ENCODE measurements around the gene TMED9.
"Not testable (repeated sequence)": the region's sequence is repeated elsewhere in the genome, so short reads cannot be mapped to it uniquely, and the experiment has no call there.

The TMED9 gene

DNA sequence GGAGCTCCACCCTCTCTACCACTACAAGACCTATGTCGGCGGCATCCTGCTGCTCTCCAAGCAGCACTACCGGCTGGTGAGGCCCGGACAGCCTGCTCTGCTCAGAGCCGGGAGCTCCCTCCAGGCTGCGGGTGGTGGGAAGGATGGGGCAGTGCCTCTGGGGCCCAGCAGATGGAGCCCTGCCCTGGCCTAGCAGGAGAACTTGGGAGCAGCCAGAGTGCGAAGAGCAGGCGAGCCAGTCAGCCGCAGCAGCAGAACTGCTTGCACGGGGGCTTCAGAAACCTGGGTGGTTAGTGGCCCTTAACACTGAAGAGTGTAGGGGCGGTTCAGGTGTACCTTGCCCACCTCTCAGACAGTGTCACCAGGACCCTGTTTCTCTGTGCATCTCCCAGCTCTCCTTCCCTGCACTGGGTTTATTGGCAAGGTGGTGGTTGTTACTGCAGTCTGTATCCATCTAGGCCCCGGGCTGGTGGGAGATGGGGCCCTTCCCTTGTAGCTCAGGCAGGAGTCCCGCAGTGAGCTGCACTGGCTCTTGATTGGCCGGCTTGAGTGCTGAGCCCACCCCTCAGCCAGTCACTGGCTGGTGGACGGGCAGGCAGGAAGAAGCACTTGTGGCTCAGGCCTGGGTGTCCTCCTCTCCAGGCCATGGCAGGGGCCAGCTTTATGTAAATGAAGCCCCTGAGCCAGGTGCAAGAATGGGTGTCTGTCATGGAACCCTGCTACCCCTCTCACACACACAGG is 15.6 kb downstream of the TMED9 start:
- DNase-seq: peak; percentile 67

DNA sequence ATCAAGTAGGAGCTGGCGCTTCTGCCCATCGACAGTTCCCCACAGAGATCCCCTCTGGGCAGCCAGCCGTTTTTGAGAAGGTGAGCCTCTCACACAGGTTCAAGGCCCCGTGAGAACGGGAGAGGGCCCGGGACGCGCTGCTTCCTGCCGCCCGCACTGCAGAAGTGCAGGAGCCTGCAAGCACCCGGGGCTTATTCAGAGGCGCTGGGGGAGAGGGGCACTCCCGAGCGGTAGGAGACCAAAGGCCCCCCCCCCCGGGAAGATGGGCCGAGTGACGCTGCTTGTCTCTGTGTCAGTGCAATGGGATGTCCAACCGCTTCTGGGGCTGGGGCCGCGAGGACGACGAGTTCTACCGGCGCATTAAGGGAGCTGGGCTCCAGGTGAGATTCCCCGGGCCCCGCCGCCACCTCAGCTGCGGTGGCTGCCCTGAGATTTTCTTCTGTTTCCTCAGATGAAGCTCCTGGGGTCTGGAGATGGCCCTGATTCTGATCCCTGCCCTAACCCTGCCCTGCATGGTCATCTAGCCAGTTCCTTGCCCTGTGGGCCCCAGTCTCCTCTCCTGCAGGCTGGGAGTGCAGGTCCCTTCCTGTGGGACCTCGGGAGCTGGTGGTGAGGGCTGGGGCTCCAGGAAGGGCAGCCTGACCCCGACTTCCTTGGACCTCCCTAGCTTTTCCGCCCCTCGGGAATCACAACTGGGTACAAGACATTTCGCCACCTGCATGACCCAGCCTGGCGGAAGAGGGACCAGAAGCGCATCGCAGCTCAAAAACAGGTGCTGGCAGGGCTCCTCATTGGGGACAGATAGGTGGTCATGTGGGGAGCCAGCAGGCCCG is 16.5 kb downstream of the TMED9 start:
- DNase-seq: no peak

DNA sequence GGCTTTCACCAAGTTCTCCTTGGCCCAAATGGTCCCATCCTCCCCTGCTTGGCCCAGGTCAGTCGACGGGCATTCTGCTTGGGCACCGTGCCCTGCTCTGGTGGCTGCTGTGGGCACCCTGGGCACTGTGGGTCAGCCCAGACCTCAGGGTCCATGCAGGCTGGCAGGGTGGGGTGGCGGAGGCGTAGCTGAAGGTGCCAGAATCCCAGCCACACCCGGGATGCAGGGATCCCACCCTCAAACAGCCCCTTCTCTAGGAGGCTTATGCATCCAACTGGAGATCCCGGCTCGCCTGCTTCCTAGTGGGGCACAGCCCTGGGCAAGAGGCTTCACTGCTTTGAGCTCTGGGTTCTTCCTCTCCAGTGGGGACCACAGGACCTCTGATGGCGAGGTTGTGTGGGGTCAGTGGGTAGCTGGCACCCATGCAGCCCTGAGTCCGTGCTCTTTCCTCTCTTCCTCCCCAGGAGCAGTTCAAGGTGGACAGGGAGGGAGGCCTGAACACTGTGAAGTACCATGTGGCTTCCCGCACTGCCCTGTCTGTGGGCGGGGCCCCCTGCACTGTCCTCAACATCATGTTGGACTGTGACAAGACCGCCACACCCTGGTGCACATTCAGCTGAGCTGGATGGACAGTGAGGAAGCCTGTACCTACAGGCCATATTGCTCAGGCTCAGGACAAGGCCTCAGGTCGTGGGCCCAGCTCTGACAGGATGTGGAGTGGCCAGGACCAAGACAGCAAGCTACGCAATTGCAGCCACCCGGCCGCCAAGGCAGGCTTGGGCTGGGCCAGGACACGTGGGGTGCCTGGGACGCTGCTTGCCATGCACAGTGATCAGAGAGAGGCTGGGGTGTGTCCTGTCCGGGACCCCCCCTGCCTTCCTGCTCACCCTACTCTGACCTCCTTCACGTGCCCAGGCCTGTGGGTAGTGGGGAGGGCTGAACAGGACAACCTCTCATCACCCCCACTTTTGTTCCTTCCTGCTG is 17.4 kb downstream of the TMED9 start:
- DNase-seq: no peak

DNA sequence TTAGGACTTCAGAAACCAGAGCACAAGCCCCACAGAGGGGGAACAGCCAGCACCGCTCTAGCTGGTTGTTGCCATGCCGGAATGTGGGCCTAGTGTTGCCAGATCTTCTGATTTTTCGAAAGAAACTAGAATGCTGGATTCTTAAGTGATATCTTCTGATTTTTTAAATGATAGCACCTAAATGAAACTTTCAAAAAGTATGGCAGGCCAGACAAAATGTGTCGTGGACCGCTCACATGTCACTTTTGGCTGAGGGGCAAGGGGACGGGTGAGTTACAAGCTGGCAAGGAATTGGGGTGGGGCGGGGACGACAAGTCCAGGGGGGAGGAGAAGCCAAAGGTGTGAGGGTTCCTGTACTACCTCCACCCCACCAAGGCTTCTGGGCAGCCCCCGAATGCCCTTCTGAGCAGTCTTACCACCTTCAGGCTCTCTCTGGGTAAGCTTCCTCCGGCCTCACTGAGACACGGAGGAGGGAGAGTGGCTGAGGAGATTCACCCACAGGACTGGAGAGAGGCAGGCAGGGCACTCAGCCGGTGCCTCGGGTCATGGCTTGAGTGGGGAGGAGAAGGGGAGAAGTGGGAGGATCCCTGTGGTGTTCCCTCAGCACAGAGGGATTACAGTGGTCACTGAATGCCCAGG is 18.2 kb downstream of the TMED9 start:
- no peak for DNase-seq

DNA sequence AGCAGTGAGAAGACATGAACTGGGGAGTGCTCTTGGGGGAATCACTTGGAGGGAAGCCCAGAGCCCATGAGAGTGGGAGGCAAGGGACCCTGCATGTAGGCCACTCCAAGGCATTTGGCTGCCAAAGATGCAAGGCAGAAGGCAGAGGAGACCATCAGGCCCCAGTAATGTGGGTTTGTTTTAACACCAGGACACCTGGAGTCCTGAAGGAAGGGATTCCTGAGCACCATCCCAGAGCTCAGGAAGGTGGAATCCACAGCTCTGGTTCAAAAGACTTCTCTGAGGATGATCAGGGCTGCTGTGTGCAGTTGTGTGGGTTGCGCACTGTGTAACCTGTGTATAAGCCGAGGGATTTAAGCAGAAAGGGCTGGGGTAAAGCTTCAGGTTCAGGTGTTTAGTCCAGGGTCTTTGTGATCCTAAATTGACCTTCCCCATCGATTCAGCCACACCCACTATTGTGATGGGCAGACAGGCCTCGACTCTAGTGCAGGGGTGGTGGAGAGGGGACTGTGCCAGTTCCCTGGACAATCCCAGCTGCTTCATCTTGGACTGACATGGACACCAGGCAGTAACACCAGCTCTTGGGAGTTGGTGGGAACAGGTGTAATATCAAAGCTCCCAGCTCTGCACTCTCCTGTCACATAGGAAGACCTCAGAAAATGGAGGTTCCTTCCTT is 18.9 kb downstream of the TMED9 start:
- DNase-seq: no peak

DNA sequence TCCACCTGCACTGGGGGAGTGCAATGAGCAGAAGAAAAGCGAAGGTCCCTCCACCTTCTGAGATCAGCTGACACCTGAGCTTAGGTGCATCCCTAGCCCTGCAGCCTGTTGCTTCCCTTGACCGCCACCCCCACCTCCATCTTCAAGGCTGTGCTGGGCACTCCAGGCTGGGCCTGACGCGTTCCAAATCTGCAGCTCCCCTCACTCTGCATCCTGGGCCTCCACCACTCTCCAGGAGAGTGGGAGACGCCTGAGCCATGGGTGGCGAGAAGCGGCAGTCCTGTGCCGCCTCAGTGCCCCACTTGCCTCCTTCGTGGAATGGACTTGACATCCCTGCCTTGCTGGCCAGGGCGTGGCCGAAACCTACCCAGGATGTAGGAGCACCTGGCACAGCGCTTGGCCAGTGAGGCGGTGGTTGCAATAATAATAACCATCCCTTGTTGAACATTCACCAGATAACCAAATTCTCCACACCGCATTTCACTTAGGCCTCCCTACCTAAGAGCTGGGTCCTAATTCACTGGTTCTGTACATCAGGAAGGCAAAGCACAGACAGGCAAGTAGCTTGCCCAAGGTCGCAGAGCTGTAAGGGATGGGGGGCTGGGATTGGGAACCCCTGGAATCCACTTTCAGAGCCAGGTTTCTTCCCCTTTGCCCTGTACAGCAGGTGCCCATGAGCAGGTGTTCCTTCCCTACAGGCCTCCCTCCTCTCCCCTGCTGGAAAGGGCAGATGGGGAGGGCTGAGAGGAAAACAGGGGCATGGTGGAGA is 19.6 kb downstream of the TMED9 start:
- DNase-seq: no peak

DNA sequence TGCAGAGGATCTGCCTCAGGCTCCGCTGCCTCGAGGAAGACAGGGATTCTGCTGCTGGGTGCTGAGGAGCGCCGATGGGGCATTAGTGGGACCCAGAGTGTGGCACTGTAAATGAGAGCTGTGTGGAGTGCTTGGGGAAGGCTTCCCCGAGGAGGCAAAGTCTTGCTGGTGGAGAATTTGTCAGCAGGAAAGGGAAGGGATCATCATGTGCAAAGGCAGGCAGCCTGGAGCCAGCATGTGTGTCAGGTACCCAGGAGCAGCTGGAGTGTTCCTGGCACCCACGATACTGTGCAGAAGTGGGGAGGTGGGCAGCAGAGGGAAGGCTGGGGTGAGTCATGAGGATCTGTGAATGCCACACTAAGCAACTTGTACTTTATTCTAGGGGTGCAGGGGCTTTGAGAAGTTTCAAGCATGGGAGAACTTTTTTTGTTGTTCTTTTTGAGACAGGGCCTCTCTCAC is 20.2 kb downstream of the TMED9 start:
- no peak for DNase-seq

DNA sequence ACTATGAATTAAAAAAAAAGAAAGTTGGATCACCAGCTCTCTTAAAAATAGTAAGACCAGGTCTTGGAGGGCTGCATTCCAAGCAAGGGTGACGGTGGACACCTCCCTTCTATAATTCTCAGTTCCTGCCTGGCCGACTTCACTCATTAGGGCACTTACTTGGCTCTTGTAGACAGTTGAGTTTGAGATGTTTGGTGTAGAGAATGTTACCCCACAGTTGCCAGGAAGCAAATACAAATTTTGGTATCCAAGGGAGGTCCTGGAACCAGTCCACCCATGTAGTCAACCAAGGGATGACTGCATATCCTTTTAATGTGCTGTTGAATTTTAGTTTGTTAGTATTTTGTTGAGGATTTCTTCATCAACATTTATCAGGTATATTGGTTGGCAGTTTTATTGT is 28.6 kb downstream of the TMED9 start:
- no peak for DNase-seq

DNA sequence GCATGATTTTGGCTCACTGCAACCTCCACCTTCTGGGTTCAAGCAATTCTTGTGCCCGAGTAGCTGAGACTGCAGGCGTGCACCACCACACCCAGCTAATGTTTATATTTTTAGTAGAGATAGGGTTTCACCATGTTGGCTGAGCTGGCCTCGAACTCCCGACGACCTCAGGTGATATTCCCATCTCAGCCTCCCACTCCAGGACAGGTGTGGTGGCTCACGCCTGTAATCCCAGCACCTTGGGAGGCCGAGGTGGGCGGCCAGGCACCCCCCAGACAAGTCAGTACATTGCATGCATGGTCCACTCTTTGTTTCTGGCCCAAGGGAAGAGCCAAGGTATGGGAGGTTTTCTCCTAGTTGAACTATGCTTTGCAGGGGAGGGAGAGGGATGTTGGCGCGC is 32.2 kb downstream of the TMED9 start:
- not testable (repeated sequence) for DNase-seq

DNA sequence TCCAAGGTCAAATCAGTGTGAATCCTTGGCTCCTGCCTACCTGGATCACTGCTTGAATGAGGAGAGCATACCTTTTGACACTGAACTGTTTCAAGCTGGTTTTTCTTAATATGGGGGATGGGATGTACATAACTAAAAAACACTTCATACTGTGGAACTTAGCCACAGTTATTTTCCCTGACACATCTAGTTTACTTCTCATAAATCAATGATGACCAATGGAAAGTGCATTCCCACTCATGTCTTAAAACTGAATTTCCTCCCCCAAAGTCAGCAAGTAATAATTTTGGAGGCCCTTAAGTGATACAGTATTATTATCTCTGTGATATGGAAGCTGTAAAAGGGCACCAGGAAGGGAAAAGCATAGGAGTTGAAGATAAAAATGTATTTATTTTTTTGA is 38.2 kb downstream of the TMED9 start:
- not testable (repeated sequence) for DNase-seq

DNA sequence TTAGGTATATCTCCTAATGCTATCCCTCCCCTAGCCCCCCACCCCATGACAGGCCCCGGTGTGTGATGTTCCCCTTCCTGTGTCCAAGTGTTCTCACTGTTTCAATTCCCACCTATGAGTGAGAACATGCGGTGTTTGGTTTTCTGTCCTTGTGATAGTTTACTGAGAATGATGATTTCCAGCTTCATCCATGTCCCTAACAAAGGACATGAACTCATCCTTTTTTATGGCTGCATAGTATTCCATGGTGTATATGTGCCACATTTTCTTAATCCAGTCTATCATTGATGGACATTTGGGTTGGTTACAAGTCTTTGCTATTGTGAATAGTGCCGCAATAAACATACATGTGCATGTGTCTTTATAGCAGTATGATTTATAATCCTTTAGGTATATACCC is 42.9 kb downstream of the TMED9 start:
- not testable (repeated sequence) for DNase-seq

DNA sequence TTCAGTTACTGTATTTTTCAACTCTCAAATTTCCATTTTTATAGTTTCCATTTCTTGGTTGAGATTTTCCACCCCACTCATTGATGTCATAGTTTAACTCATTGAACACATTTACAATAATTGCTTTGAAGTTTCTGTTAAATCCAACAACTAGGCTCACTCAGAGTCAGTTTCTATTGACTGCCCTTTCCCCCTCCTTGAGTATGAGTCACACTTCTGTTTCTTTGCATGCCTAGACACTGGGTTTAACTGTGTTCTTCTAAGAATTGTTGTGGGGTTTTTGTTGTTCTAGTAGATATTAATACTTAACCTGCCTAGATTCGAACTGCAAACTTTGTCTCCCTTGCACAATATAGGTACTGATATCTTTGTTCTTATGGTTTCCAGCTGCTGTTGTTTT is 53.5 kb downstream of the TMED9 start:
- not testable (repeated sequence) for DNase-seq
